DND-41 (cell line): ENCODE measurements around the gene AKNA.

Experiments used
- ATAC-seq: fragments of 200-7000 bp; cut with Tn5 transposase; 3 replicates; pipeline ENCODE4 v1.9.1; 2021; ENCODE audit warnings: low read depth; ENCODE audit not compliant: insufficient read depth
- DNase-seq: peaks from one replicate; pipeline ENCODE4 v3.0.0-alpha.2; 2020
- H2AFZ ChIP-seq: 2 replicates; pipeline ENCODE4 v1.6.0; 2012; ENCODE audit warnings: low read depth, low read length
- H3K27ac ChIP-seq: 2 replicates; pipeline ENCODE4 v1.5.1; 2012; ENCODE audit warnings: low read length, inconsistent platforms
- H3K27me3 ChIP-seq: fragments of 200-600 bp; sonication (generic); 2 replicates; pipeline ENCODE4 v1.6.0; 2012; ENCODE audit warnings: low read length, mild to moderate bottlenecking, inconsistent platforms; ENCODE audit not compliant: insufficient read depth, poor library complexity
- H3K36me3 ChIP-seq: 2 replicates; pipeline ENCODE4 v1.5.1; 2012; ENCODE audit warnings: low read length, inconsistent platforms; ENCODE audit not compliant: insufficient read depth
- H3K4me1 ChIP-seq: 2 replicates; pipeline ENCODE4 v1.5.1; 2012; ENCODE audit warnings: mild to moderate bottlenecking, low read length; ENCODE audit not compliant: insufficient read depth
- H3K4me2 ChIP-seq: 2 replicates; pipeline ENCODE4 v1.6.0; 2012; ENCODE audit warnings: mild to moderate bottlenecking, moderate library complexity, low read length, inconsistent platforms; ENCODE audit not compliant: insufficient read depth
- H3K4me3 ChIP-seq, 2 experiments: fragments of 200-600 bp in 1 of 2; shearing (Covaris generic) in 1 of 2; 2 replicates each; pipeline ENCODE4 v1.5.1; 2012 to 2016; ENCODE audit warnings: inconsistent platforms in 2 of 2, low read length in 2 of 2, mild to moderate bottlenecking in 2 of 2, low read depth in 1 of 2, moderate library complexity in 1 of 2
- H3K79me2 ChIP-seq: 2 replicates; pipeline ENCODE4 v1.6.0; 2012; ENCODE audit warnings: low read length, inconsistent platforms; ENCODE audit not compliant: insufficient read depth
- H3K9ac ChIP-seq: 2 replicates; pipeline ENCODE4 v1.6.0; 2012; ENCODE audit warnings: low read depth, mild to moderate bottlenecking, inconsistent platforms, low read length, moderate library complexity
- H3K9me3 ChIP-seq: 2 replicates; pipeline ENCODE4 v1.5.1; 2012; ENCODE audit warnings: low read length, moderate library complexity, mild to moderate bottlenecking, inconsistent platforms; ENCODE audit not compliant: insufficient read depth, severe bottlenecking
- H4K20me1 ChIP-seq: 2 replicates; pipeline ENCODE4 v1.6.0; 2012; ENCODE audit warnings: low read length; ENCODE audit not compliant: insufficient read depth
- CTCF ChIP-seq: IDR thresholded peaks from 2 replicates; pipeline ENCODE4 v1.5.1; 2012; ENCODE audit warnings: borderline replicate concordance, low read length, moderate library complexity, mild to moderate bottlenecking; ENCODE audit not compliant: poor library complexity, severe bottlenecking; ENCODE audit errors: extremely low read depth
- EZH2 ChIP-seq: IDR thresholded peaks from 3 replicates; pipeline ENCODE4 v1.6.1; 2012; ENCODE audit warnings: borderline replicate concordance, low read depth, mild to moderate bottlenecking, moderate library complexity, low read length, inconsistent platforms; ENCODE audit not compliant: severe bottlenecking

Gene AKNA

DNA sequence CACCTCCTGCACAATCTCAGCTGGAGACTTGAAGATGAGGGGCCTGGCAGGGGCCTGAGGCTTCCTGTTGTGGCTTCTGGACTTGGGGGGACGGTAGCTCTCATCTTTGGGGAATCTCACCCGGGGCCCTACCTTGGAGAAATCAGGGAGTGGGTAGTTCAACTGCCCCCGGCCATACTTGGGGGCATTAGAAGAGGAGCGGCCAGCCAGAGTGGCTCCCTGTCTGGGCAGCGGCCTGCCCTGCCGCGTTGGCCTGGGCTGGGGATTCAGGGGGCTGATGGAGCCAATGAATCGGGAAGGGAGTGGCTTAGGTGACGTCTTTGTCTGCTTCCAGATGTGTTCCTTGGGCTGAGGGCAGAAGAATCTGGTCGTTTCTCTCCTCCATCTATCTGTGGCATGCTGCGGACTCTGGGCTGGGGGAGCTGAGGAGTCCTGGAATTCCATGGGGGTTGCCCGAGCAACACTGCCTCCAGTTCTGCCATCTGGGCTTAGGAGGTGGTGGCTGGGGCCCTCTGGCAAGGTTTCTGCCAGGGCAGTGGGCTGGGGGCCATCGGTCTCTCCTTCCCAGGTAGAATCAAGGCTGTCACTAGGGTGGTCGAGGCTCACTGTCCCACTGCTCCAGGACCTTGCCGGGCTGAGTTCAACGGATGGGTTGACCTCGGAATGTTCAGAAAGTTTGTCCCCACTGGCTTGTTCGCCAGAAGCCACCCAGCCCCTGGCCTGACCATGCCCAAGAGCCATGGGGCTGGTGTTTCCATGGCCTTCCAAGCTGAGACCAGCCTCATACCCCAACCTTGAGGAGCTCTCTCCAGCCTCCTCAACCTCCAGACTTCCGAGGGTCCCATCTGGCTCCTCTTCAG, 11.0 kb downstream of the AKNA start:
- no peak overlapping the region for H3K9ac ChIP-seq
- peaks cover 64% of the 10 kb centered on the region for H3K79me2 ChIP-seq
- no peak for DNase-seq
- H3K36me3 ChIP-seq = peaks cover 78% of the 10 kb centered on the region
- TF ChIP-seq EZH2 (no peak), CTCF (no peak)
- H3K27me3 ChIP-seq = no peaks in the 10 kb centered on the region
- no peak for ATAC-seq
- no peak overlapping the region for H3K4me2 ChIP-seq
- H4K20me1 ChIP-seq = peaks cover 10% of the 10 kb centered on the region
- no peak overlapping the region for H2AFZ ChIP-seq
- no peaks in the 10 kb centered on the region for H3K9me3 ChIP-seq
- peaks cover 53% of the 10 kb centered on the region for H3K4me1 ChIP-seq
- peak overlapping the region; percentile 42 for H3K27ac ChIP-seq
- H3K4me3 ChIP-seq = no peak overlapping the region

DNA sequence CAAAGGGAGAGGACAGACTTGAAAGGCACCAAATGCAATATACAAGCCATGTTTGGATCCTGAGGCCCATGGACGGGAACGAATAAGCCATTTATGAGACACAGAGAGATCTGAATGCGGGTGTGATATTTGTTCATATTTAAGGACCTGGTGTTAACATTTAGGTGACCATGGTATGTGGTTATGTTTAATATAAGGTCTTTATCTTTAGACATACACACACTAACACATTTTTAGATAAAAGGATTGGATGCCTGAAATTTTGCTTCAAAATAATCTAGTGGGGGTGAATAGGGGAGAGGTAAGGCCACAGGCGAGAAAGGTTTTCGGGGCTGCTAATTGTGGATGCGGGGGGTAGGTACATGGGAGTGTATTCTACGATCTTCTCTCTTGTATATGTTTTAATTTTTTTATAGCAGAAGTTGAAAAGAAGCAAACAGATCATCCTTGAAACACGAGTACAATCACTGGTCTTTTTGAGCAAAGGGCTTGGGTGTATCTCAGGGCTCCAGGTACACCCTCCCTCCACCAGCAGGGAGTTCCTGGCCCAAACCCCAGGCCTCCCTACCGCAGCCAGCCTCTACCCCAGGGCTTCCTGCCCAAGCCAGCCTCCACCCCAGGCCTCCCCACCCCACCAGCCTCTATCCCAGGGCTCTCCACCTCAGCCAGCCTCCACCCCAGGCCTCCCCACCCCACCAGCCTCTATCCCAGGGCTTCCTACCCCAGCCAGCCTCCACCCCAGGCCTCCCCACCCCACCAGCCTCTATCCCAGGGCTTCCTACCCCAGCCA, 12.2 kb downstream of the AKNA start:
- peaks cover 65% of the 10 kb centered on the region for H3K4me1 ChIP-seq

GRCh38 chr9:114374936-114375335, 12.8 kb downstream of the AKNA start:
- Histone ChIP-seq H3K27ac (peak overlapping the region; percentile 96), H3K4me3 (no peak overlapping the region), H3K79me2 (peaks cover 63% of the 10 kb centered on the region), H3K4me2 (no peak overlapping the region), H4K20me1 (peaks cover 9% of the 10 kb centered on the region), H3K36me3 (peaks cover 81% of the 10 kb centered on the region), H3K27me3 (no peaks in the 10 kb centered on the region), H3K4me1 (peaks cover 67% of the 10 kb centered on the region), H3K9me3 (no peaks in the 10 kb centered on the region), H3K9ac (no peak overlapping the region), H2AFZ (no peak overlapping the region)
- no peak for ATAC-seq
- DNase-seq = no peak
- no peak for TF ChIP-seq CTCF
- no peak for TF ChIP-seq EZH2

More for the DNA sequence above, 12.2 kb downstream of the AKNA start:
- TF ChIP-seq EZH2 (no peak), CTCF (no peak)
- no peaks in the 10 kb centered on the region for H3K9me3 ChIP-seq
- ATAC-seq = no peak
- DNase-seq = no peak
- H4K20me1 ChIP-seq = peaks cover 9% of the 10 kb centered on the region
- no peak overlapping the region for H3K4me3 ChIP-seq
- H3K27me3 ChIP-seq = no peaks in the 10 kb centered on the region
- H3K4me2 ChIP-seq = no peak overlapping the region
- H3K9ac ChIP-seq = no peak overlapping the region
- peak overlapping the region; percentile 96 for H3K27ac ChIP-seq
- H2AFZ ChIP-seq = no peak overlapping the region
- peaks cover 63% of the 10 kb centered on the region for H3K79me2 ChIP-seq
- peaks cover 81% of the 10 kb centered on the region for H3K36me3 ChIP-seq
